ENCODE data around the gene OPN3.

OPN3 gene

DNA sequence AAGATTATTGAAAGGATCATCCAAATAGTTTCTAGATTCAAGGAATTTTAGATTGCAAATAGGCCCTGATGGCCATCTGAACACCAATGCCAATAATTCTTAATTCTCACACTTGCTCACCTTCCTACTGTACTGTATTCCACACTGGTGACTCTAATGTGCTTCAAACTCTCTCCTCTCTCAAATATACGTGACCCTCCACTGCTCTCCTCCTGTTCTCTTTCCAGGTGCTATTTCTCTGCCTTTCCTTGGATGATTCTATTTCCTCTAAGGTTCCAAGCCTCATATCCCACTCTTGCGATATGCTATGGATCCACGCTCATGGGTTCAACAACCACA lies 79.4 kb downstream of the OPN3 start:
- Mint-ChIP-seq H3K4me1 (no peaks in the 10 kb centered on the region), H3K36me3 (no peaks in the 10 kb centered on the region), H3K27ac (no peak overlapping the region), H3K4me3 (no peak overlapping the region), H3K9me3 (no peaks in the 10 kb centered on the region), H3K27me3 (no peaks in the 10 kb centered on the region)
- CTCF ChIA-PET, result no interaction called here
- DNase-seq, result no peak

- Mint-ChIP-seq H3K27ac (no peak overlapping the region), H3K4me1 (no peaks in the 10 kb centered on the region), H3K9me3 (no peaks in the 10 kb centered on the region), H3K36me3 (no peaks in the 10 kb centered on the region), H3K27me3 (no peaks in the 10 kb centered on the region), H3K4me3 (no peak overlapping the region)
- no peak for DNase-seq
- CTCF ChIA-PET, result no interaction called here
These were observed 79.9 kb downstream of the OPN3 start for GRCh38 chr1:241560146-241560848.

- H3K4me3 Mint-ChIP-seq, result no peak overlapping the region
- DNase-seq, result no peak
- H3K27me3 Mint-ChIP-seq, result no peaks in the 10 kb centered on the region
- H3K36me3 Mint-ChIP-seq, result no peaks in the 10 kb centered on the region
- CTCF ChIA-PET, result no interaction called here
- H3K9me3 Mint-ChIP-seq, result no peaks in the 10 kb centered on the region
- H3K27ac Mint-ChIP-seq, result no peak overlapping the region
- H3K4me1 Mint-ChIP-seq, result peaks cover 2% of the 10 kb centered on the region
These were observed 82.5 kb downstream of the OPN3 start for GRCh38 chr1:241557551-241558193.

DNA sequence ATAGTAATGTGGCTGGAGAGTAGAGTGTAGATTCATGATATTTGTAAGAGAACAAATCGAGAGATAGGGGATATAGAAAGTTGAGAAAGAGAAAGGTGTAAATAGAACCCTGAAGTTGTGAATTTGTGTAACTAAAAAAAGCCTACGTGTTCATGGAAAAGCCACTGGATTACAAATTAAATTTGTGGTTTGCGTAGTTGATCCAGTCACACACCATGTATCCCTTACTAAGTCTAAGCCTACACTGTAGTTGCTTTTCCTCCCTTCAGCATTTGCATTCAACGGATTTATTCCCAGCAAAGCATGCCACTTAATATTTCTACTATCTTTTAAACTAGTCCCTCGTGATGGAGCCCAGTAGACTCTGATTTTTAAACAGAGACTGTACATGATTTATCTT lies 83.1 kb downstream of the OPN3 start:
- Mint-ChIP-seq H3K9me3 (no peaks in the 10 kb centered on the region), H3K36me3 (no peaks in the 10 kb centered on the region), H3K4me1 (peaks cover 8% of the 10 kb centered on the region), H3K4me3 (no peak overlapping the region), H3K27me3 (no peaks in the 10 kb centered on the region), H3K27ac (no peak overlapping the region)
- CTCF ChIA-PET, result no interaction called here
- DNase-seq, result no peak

GRCh38 chr1:241555526-241555925 lies 84.6 kb downstream of the OPN3 start:
- DNase-seq, result no peak
- Mint-ChIP-seq H3K36me3 (no peaks in the 10 kb centered on the region), H3K4me3 (no peak overlapping the region), H3K27ac (no peak overlapping the region), H3K27me3 (no peaks in the 10 kb centered on the region), H3K9me3 (no peaks in the 10 kb centered on the region), H3K4me1 (peaks cover 22% of the 10 kb centered on the region)
- CTCF ChIA-PET, result interaction anchor here (0.7 to 1.1 kb wide), 2 partner anchors 430 to 443 kb away, joined by 3 read pairs; partner anchors contain the start of gene MAP1LC3C

GRCh38 chr1:241553886-241554592 lies 86.1 kb downstream of the OPN3 start:
- CTCF ChIA-PET, result interaction anchor here (1.2 kb wide), 1 partner anchor 22 kb away, joined by 3 read pairs; the partner anchor contains the start of gene KMO
- DNase-seq, result no peak
- Mint-ChIP-seq H3K36me3 (no peaks in the 10 kb centered on the region), H3K27me3 (peaks cover 1% of the 10 kb centered on the region), H3K4me1 (peaks cover 22% of the 10 kb centered on the region), H3K4me3 (no peak overlapping the region), H3K9me3 (no peaks in the 10 kb centered on the region), H3K27ac (no peak overlapping the region)

DNA sequence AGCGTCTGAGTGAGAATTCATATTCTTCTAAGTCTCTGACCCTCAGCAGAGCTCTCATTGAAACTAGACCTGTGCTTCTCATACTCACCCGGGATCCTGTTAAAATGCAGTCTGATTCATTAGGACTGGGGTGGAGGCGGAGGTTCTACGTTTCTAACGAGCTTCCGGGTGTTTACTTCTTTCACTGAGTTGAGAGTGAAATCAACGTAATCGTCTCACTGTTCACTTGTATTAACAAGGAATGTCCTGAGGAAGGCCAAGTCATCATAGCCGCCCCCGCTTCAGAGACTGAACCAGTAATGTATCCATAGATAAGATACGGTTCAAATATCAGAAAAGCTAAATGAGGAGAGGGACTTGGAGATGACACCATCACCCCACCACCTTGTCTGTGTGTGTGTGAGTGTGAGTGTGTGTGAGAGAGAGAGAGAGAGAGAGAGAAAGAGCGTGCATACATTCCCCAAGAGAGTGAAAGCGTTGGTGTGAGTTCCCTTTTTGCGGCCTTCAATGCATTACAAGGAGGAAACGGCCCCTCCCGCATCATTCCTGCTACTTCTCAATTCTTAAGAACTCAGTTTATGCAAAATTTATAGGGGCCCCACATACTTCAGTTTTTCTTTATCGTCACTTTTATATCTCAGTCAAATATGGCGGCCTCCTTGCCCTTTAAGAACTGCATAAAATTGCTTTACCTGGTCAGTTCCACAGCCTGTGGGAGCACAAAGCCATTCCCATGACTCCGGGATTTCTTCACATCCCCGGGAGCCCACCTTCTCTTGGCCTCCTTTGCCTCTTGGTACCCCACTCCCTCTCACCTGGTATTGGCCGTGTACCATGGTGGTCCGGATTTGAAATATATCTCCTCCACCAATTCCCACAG lies 88.2 kb downstream of the OPN3 start:
- Mint-ChIP-seq H3K9me3 (no peaks in the 10 kb centered on the region), H3K4me1 (peaks cover 22% of the 10 kb centered on the region), H3K27me3 (peaks cover 4% of the 10 kb centered on the region), H3K36me3 (no peaks in the 10 kb centered on the region), H3K27ac (peak overlapping the region; percentile 93), H3K4me3 (peak overlapping the region; percentile 71)
- peak; percentile 45 for DNase-seq
- CTCF ChIA-PET, result no interaction called here

GRCh38 chr1:241550318-241550717 lies 89.9 kb downstream of the OPN3 start:
- CTCF ChIA-PET, result interaction anchor here (0.6 kb wide), 1 partner anchor 61 kb away, joined by 4 read pairs; no protein-coding TSS in a partner anchor
- no peaks in the 10 kb centered on the region for H3K9me3 Mint-ChIP-seq
- no peak for DNase-seq
- no peak overlapping the region for H3K4me3 Mint-ChIP-seq
- H3K4me1 Mint-ChIP-seq, result peaks cover 22% of the 10 kb centered on the region
- H3K27me3 Mint-ChIP-seq, result peaks cover 8% of the 10 kb centered on the region
- no peak overlapping the region for H3K27ac Mint-ChIP-seq
- no peaks in the 10 kb centered on the region for H3K36me3 Mint-ChIP-seq

DNA sequence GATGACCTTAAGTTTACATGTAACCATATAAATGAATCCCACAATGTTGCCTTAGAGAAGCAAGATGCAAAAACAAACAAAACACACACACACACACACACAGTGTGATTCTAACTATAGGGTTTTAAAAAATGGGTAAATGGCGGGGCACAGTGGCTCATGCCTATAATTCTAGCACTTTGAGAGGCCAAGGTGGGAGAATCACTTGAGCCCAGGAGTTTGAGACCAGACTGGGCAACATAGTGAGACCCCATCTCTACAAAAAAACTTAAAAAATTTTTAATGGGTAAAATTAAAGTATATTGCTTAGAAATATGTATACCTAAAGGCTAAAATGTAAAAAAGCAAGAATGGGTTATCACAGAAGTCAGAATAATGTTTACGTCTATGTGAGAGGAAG lies 92.2 kb downstream of the OPN3 start:
- Mint-ChIP-seq H3K4me1 (peaks cover 22% of the 10 kb centered on the region), H3K9me3 (no peaks in the 10 kb centered on the region), H3K36me3 (no peaks in the 10 kb centered on the region), H3K4me3 (no peak overlapping the region), H3K27ac (no peak overlapping the region), H3K27me3 (peaks cover 8% of the 10 kb centered on the region)
- CTCF ChIA-PET, result no interaction called here
- DNase-seq, result no peak
